Naive thymus-derived CD8-positive, alpha-beta T cell (primary cell): ENCODE results near the gene NRIP2. TPM values are rescaled to one million over a fixed set of nuclear protein-coding genes. Genes with fewer than 3 reads are reported as not detected.

Experiments
- ATAC-seq, 2 donors: fragments of 150-1000 bp; cut with Tn5 transposase in 1 of 2; sonication (Bioruptor Pico), chemical (Tn5 transposase) in 1 of 2; 1 replicate in 1 of 2; 2 replicates in 1 of 2; pipeline ENCODE4 v1.10.0; 2021; ENCODE audit warnings: mild to moderate bottlenecking in 2 of 2, moderate library complexity in 2 of 2
- POLR2A ChIA-PET: fragments of 350-600 bp; sonication (Branson Sonifier 250); formaldehyde crosslinking; loops from one replicate; lab custom pipeline; 2021; ENCODE audit warnings: antibody characterized with exemption; lab: Charles Lee
- DNase-seq, 10 donors: peaks; one replicate each; pipeline versions ENCODE4 v3.0.0 to v3.0.0-alpha.2; 2020 to 2022
- H3K27ac Mint-ChIP-seq, 10 donors: one replicate each; pipeline ENCODE4 v1.8.0; 2020 to 2022; ENCODE audit warnings: mild to moderate bottlenecking in 10 of 10, mixed read lengths in 10 of 10, moderate library complexity in 4 of 10, inconsistent platforms in 1 of 10
- H3K27me3 Mint-ChIP-seq, 5 donors: one replicate each; pipeline ENCODE4 v1.8.0; 2021 to 2022; ENCODE audit warnings: mixed read lengths in 5 of 5
- H3K36me3 Mint-ChIP-seq, 3 donors: one replicate each; pipeline ENCODE4 v1.8.0; 2020 to 2022; ENCODE audit warnings: mixed read lengths in 3 of 3, mild to moderate bottlenecking in 2 of 3, inconsistent platforms in 1 of 3
- H3K4me1 Mint-ChIP-seq, 4 donors: one replicate each; pipeline ENCODE4 v1.8.0; 2021 to 2022; ENCODE audit warnings: mixed read lengths in 4 of 4
- H3K4me3 Mint-ChIP-seq, 10 donors: one replicate each; pipeline ENCODE4 v1.8.0; 2020 to 2022; ENCODE audit warnings: mild to moderate bottlenecking in 10 of 10, mixed read lengths in 10 of 10, moderate library complexity in 6 of 10, inconsistent platforms in 1 of 10
- H3K9me3 Mint-ChIP-seq, 9 donors: one replicate each; pipeline ENCODE4 v1.8.0; 2020 to 2022; ENCODE audit warnings: mixed read lengths in 9 of 9, mild to moderate bottlenecking in 3 of 9, inconsistent platforms in 1 of 9, moderate library complexity in 1 of 9
- polyA plus RNA-seq, 3 donors: library from polyadenylated mRNA; unstranded; fragments of 300-500 nt; fragmentation: Illumina TruSeq; gene quantifications; one replicate each; pipeline ENCODE4 v1.2.3, GENCODE V29; 2021
- total RNA-seq, 8 experiments: library from RNA in 2 of 8; stranded (reverse) in 2 of 8; gene quantifications; one replicate each; pipeline ENCODE4 v1.2.3 and lab custom pipeline; 2021 to 2026

Gene NRIP2
- total and polyA plus RNA-seq, 5 experiments from 2014 or later: 1.3 to 2.4 (median 1.6) TPM; not detected in 2

DNA sequence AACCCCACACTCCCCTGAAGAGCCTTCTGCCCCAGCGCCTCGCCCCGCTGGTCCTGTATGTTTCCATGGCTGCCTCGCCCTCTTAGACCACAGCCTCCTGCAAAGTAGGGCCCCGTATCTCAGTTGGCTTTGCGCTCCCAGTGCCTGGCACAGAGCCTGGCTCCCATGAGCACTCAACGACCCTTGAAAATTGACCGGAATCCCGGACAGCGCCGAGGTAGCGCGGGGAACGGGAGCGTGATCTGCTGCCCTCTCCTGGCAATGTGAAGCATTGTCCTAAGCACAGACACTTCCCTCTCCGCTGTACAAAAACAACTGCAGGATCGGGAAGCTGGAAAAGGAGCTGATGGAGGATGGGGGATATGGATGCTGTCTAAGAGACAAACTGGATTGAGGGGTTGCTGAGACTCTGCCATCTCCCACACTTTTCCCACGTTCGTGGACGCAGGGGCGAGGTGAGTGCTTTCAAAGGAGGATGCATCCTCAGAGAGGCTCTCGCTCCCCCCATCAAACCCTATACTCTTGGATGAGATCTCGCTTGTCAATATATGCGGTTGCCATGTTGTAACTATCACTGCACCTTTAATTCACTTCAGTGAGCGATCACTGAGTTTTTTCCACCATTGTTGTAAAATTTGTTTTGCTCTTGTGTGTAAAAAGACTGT, 50.8 kb downstream of the NRIP2 start:
- H3K9me3 Mint-ChIP-seq: no peaks in the 10 kb centered on the region
- ATAC-seq (peak; percentile 86 to 93), DNase-seq (peak; percentile 14 to 72 (median 44))
- no peaks in the 10 kb centered on the region for H3K36me3 Mint-ChIP-seq
- POLR2A ChIA-PET: interaction anchor here (1.0 to 1.6 kb wide), 3 partner anchors 28 to 101 kb away, joined by 3 to 7 read pairs (median 4); partner anchors contain the start of gene ITFG2
- peaks cover 11 to 14% (median 12%) of the 10 kb centered on the region in 4 donors for H3K4me1 Mint-ChIP-seq
- peak overlapping the region in 1 of 10 donors; percentile 40 for H3K27ac Mint-ChIP-seq
- H3K27me3 Mint-ChIP-seq: peaks cover 8 to 20% (median 12%) of the 10 kb centered on the region in 5 donors
- peak overlapping the region; percentile 72 to 92 (median 84) for H3K4me3 Mint-ChIP-seq

DNA sequence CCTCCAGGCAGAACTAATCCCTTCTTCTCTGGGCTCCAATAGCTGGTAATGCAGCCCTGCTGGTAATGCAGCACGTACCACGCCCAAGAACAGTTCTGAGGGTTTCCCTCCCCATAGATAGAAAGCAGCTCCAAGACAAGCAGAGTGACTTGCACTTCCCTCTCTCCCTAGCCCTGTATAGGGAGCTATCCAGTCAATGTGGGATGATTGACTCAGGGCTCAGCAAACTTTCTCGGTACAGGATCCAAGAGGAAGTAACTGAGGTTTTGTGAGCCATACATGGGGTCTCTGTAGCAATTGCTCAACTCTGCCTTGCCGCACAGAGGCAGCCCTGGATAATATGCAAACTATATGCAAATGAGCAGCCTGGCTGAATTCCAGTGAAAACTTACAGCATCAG, 55.6 kb downstream of the NRIP2 start:
- POLR2A ChIA-PET: no interaction called here
- H3K36me3 Mint-ChIP-seq: no peaks in the 10 kb centered on the region
- H3K4me1 Mint-ChIP-seq: peaks cover 6 to 11% (median 9%) of the 10 kb centered on the region in 4 donors
- peaks cover 7 to 17% (median 13%) of the 10 kb centered on the region in 5 donors for H3K27me3 Mint-ChIP-seq
- no peak for DNase-seq
- no peak overlapping the region for H3K4me3 Mint-ChIP-seq
- no peaks in the 10 kb centered on the region for H3K9me3 Mint-ChIP-seq
- no peak overlapping the region for H3K27ac Mint-ChIP-seq
- no peak for ATAC-seq

DNA sequence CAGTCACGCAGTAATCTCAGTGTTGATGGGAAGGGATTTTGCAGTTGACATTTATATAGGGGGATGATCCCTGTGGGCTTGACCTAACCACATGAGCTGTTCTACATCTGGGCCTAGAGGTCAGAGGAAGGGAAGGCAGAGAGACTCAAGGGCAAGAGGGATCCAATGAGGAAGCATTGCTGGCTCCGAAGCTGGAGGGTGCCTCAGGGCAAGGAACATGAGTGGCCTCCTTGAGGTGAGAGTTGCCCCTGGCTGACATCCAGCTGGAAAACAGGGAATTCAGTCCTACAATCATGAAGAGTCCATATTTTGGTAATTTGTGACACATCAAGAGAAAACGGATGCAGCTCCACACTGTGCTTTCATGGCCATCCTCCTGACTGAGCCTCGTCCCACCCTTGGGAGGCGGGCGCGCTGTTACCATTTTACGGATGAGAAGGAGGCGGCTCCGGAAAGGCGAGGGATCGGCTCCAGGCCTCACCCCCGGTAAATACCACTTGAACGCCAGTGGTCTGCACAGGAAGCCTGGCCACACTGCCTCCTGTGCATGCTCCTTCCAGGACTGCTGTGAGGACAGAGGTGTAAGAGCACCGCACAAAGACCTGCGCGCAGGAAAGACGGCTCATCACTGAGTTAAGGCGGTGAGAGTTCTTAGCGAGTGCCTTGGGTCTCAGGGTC, 58.6 kb downstream of the NRIP2 start:
- H3K4me1 Mint-ChIP-seq: no peaks in the 10 kb centered on the region
- no peak for ATAC-seq

GRCh38 chr12:2775431-2775830, 59.4 kb downstream of the NRIP2 start:
- H3K4me3 Mint-ChIP-seq: no peak overlapping the region
- DNase-seq: no peak
- POLR2A ChIA-PET: no interaction called here

More for the DNA sequence above, 58.6 kb downstream of the NRIP2 start:
- Mint-ChIP-seq H3K4me3 (no peak overlapping the region), H3K27me3 (peaks cover 0 to 5% (median 0%) of the 10 kb centered on the region in 5 donors), H3K27ac (no peak overlapping the region), H3K9me3 (no peaks in the 10 kb centered on the region), H3K36me3 (no peaks in the 10 kb centered on the region)
- no peak for DNase-seq
- POLR2A ChIA-PET: no interaction called here

More at GRCh38 chr12:2775431-2775830, 59.4 kb downstream of the NRIP2 start:
- ATAC-seq: no peak
- H3K36me3 Mint-ChIP-seq: peaks cover 0 to 3% (median 0%) of the 10 kb centered on the region in 3 donors
- no peaks in the 10 kb centered on the region for H3K4me1 Mint-ChIP-seq
- peaks cover 0 to 2% (median 0%) of the 10 kb centered on the region in 9 donors for H3K9me3 Mint-ChIP-seq
- H3K27ac Mint-ChIP-seq: no peak overlapping the region
- peaks cover 0 to 5% (median 0%) of the 10 kb centered on the region in 5 donors for H3K27me3 Mint-ChIP-seq

Other genes with a start within 250 kb of the NRIP2 start
- gene FKBP4, start 40.1 kb downstream of the NRIP2 start, total RNA-seq: 10 to 100 TPM; 67.2 to 67.5 TPM
- gene FKBP4, start 40.1 kb downstream of the NRIP2 start, polyA plus RNA-seq: 10 to 100 TPM; 30.3 to 41.5 (median 33.9) TPM
- gene ITFG2, start 22.4 kb downstream of the NRIP2 start, total RNA-seq: 100 to 1,000 TPM; 128 to 151 TPM
- gene ITFG2, start 22.4 kb downstream of the NRIP2 start, polyA plus RNA-seq: 10 to 100 TPM; 50.2 to 59.2 (median 50.7) TPM
- gene TEX52, start 22.0 kb upstream of the NRIP2 start, total RNA-seq: not detected
- not detected for gene TEX52, start 22.0 kb upstream of the NRIP2 start, polyA plus RNA-seq
- under 1 TPM in 1 of 2 experiments, not detected in 1; 0.62 TPM for gene FOXM1, start 42.1 kb upstream of the NRIP2 start, total RNA-seq
- under 1 TPM in 1 of 3 donors, not detected in 2; 0.19 TPM for gene FOXM1, start 42.1 kb upstream of the NRIP2 start, polyA plus RNA-seq
- 10 to 100 TPM; 27.7 to 30.1 TPM for gene RHNO1, start 42.2 kb upstream of the NRIP2 start, total RNA-seq
- gene RHNO1, start 42.2 kb upstream of the NRIP2 start, polyA plus RNA-seq: 10 to 100 TPM; 36.3 to 44.4 (median 38.6) TPM
- gene TULP3, start 55.9 kb upstream of the NRIP2 start, total RNA-seq: 10 to 100 TPM in 1 of 2 experiments, 1 to 10 TPM in 1; 8.8 to 11.1 TPM
- gene TULP3, start 55.9 kb upstream of the NRIP2 start, polyA plus RNA-seq: 1 to 10 TPM; 5.8 to 9.3 (median 7.6) TPM
- gene TEAD4, start 124.4 kb upstream of the NRIP2 start, total RNA-seq: not detected
- gene TEAD4, start 124.4 kb upstream of the NRIP2 start, polyA plus RNA-seq: not detected
- gene TSPAN9, start 242.3 kb upstream of the NRIP2 start, total RNA-seq: 1 to 10 TPM in 1 of 2 experiments, under 1 TPM in 1; 0.65 to 1.2 TPM
- gene TSPAN9, start 242.3 kb upstream of the NRIP2 start, polyA plus RNA-seq: not detected